Heart left ventricle (tissue), 16 donors: ENCODE results near the gene FAM53A. TPM values are rescaled to one million over a fixed set of nuclear protein-coding genes. Genes with fewer than 3 reads are reported as not detected.

Experiments
- ATAC-seq, 4 donors: fragments of 200-7000 bp; cut with Tn5 transposase; one replicate each; pipeline ENCODE4 v1.9.1; 2020 to 2022; ENCODE audit warnings: moderate library complexity in 4 of 4, mild to moderate bottlenecking in 3 of 4, moderate number of reproducible peaks in 1 of 4
- DNase-seq, 5 donors: peaks; one replicate each; pipeline ENCODE4 v3.0.0-alpha.2; 2020
- H3K27ac ChIP-seq, 12 donors: fragments of 200-600 bp; sonication (generic) in 4 of 12; one replicate each; pipeline versions ENCODE4 v1.5.0 to v1.8.0; 2016 to 2022; ENCODE audit warnings: mild to moderate bottlenecking in 2 of 12
- H3K27me3 ChIP-seq, 9 donors: fragments of 200-600 bp; sonication (generic) in 2 of 9; one replicate each; pipeline versions ENCODE4 v1.5.1 to v1.8.0; 2016 to 2022; ENCODE audit warnings: mild to moderate bottlenecking in 3 of 9
- H3K36me3 ChIP-seq, 9 donors: fragments of 200-600 bp; sonication (generic) in 2 of 9; one replicate each; pipeline versions ENCODE4 v1.5.0 to v1.8.0; 2018 to 2022; ENCODE audit warnings: mild to moderate bottlenecking in 2 of 9
- H3K4me1 ChIP-seq, 12 donors: fragments of 200-600 bp; sonication (generic) in 4 of 12; one replicate each; pipeline versions ENCODE4 v1.5.0 to v1.8.0; 2016 to 2022; ENCODE audit warnings: mild to moderate bottlenecking in 3 of 12
- H3K4me3 ChIP-seq, 12 donors: fragments of 200-600 bp; sonication (generic) in 4 of 12; one replicate each; pipeline versions ENCODE4 v1.5.0 to v1.8.0; 2017 to 2022; ENCODE audit warnings: mild to moderate bottlenecking in 9 of 12, moderate library complexity in 4 of 12
- H3K9me3 ChIP-seq, 12 donors: fragments of 200-600 bp; sonication (generic) in 4 of 12; one replicate each; pipeline versions ENCODE4 v1.5.0 to v1.8.0; 2016 to 2022; ENCODE audit warnings: mild to moderate bottlenecking in 1 of 12
- CTCF ChIP-seq, 12 donors: fragments of 200-600 bp; sonication (generic) in 4 of 12; IDR thresholded peaks; one replicate each; pipeline versions ENCODE4 v1.5.0 to v1.8.0; 2018 to 2022; ENCODE audit warnings: antibody characterized with exemption in 12 of 12, mild to moderate bottlenecking in 5 of 12
- POLR2A ChIP-seq, 2 donors: fragments of 450-650 bp; IDR thresholded peaks; one replicate each; pipeline ENCODE4 v1.6.1; 2017; ENCODE audit warnings: antibody characterized with exemption in 2 of 2, mild to moderate bottlenecking in 2 of 2, moderate library complexity in 2 of 2
- WGBS, 4 donors: extraction: QIAGEN DNeasy Blood & Tissue Kit in 2 of 4; methylation state at CpG; one replicate each; pipeline versions ENCODE4 v1.1.5 to v1.1.7; 2013 to 2018; 5-methylcytosine and 5-hydroxymethylcytosine counted together
- intact Hi-C, 10 donors: fragments of 100-400 bp; cut with DNase I; formaldehyde crosslinking; loops; one replicate each; pipeline versions ENCODE4 v1.11.1 to v1.14.2; 2022
- polyA plus RNA-seq, 2 donors: library from polyadenylated mRNA; stranded (reverse); fragments of 200-250 nt; gene quantifications; one replicate each; pipeline ENCODE4 v1.2.3, GENCODE V29; 2013
- total RNA-seq, 9 donors: library from RNA; depleted of rRNA in 2 of 9; stranded (reverse); fragments of >200 nt in 2 of 9; fragmentation: NEBNext Ultra II Directional in 3 of 9; extraction: Animal tissue kit (Norgen Biotek cat#: 25700) in 3 of 9; gene quantifications; one replicate each; pipeline versions ENCODE4 v1.1.0 to v1.2.4, GENCODE V29; 2016 to 2023
- donor health status: ischemic (EF 13 %, LVEDD 7.1; RV severe dilation, severe dysfunction).
- donor health status: healthy with polysubstance abuse.
- donor health status: DM: no; HTN: yes; CAD: no.
- donor health status: DM: no; HTN: no; CAD: no.
- donor health status: ischemic (EF 25% LVEDD 6.9; RV normal size, moderate dysfunction).
- donor health status: ischemic (EF 25% LVEDD 5.7; RV mildly dilated, moderate dysfunction).
- donor health status: healthy.
- donor health status: DM: yes; HTN: yes; CAD: no.
- donor health status: ischemic (EF 35%, LVEDD 5.7; RV mildly dilated, moderate dysfunction).
- donor health status: nonischemic (EF 11% LVEDD 7.7; RV severe dilation, severe dysfunction).
- donor health status: DM: yes; HTN: yes; CAD: no.
- donor health status: PGD.
- donor health status: ischemic (EF 29% LVEDD 5.4; RV normal size, mild dysfunction).
- donor health status: nonischemic (EF 23%, LVEDD 6.1; RV moderate dilation, normal function).

Gene FAM53A
- total and polyA plus RNA-seq, 11 donors, result 0.42 to 2.3 (median 0.99) TPM

- no peaks in the 10 kb centered on the region for H3K9me3 ChIP-seq
- H3K27me3 ChIP-seq, result no peaks in the 10 kb centered on the region
- H3K4me1 ChIP-seq, result peaks cover 0 to 18% (median 6%) of the 10 kb centered on the region in 12 donors
- 85 to 90% (median 86%) methylated on average over 19 to 23 of the region's 23 CpGs for WGBS, 4 donors
- TF ChIP-seq POLR2A (IDR thresholded peaks at IDR 0.05) (no peak), CTCF (IDR thresholded peaks at IDR 0.05) (no peak)
- peaks cover 0 to 6% (median 0%) of the 10 kb centered on the region in 9 donors for H3K36me3 ChIP-seq
- intact Hi-C loops, result no loop called here
- DNase-seq (no peak), ATAC-seq (peak in 1 of 4 donors; percentile 3)
- peak overlapping the region in 2 of 12 donors; percentile 63 to 65 for H3K4me3 ChIP-seq
- peak overlapping the region in 2 of 12 donors; percentile 58 to 80 for H3K27ac ChIP-seq
Measured at GRCh38 chr4:1685235-1686150, 1.4 kb upstream of the FAM53A start.

- ATAC-seq (peak in 2 of 4 donors; percentile 2 to 19), DNase-seq (no peak)
- H3K4me1 ChIP-seq, result peaks cover 0 to 18% (median 6%) of the 10 kb centered on the region in 12 donors
- peak overlapping the region; percentile 5 to 87 (median 58) for H3K4me3 ChIP-seq
- no peak for TF ChIP-seq CTCF (IDR thresholded peaks at IDR 0.05)
- no peak for TF ChIP-seq POLR2A (IDR thresholded peaks at IDR 0.05)
- 6 to 47% (median 34%) methylated on average over 16 to 66 of the region's 66 CpGs for WGBS, 4 donors
- no peaks in the 10 kb centered on the region for H3K27me3 ChIP-seq
- peak overlapping the region in 8 of 12 donors; percentile 39 to 80 (median 59) for H3K27ac ChIP-seq
- intact Hi-C loops, result loop anchor here in 1 of 10 donors (5.0 kb wide), 1 partner anchor 33 kb away; no protein-coding TSS in a partner anchor
- H3K36me3 ChIP-seq, result no peaks in the 10 kb centered on the region
- no peaks in the 10 kb centered on the region for H3K9me3 ChIP-seq
Measured at GRCh38 chr4:1684506-1685234, 557 bp upstream of the FAM53A start.

- no peaks in the 10 kb centered on the region for H3K9me3 ChIP-seq
- peaks cover 0 to 18% (median 6%) of the 10 kb centered on the region in 12 donors for H3K4me1 ChIP-seq
- no peak for DNase-seq
- intact Hi-C loops, result loop anchor here in 1 of 10 donors (5.0 kb wide), 1 partner anchor 34 kb away; no protein-coding TSS in a partner anchor
- TF ChIP-seq CTCF (IDR thresholded peaks at IDR 0.05) (no peak), POLR2A (IDR thresholded peaks at IDR 0.05) (no peak)
- H3K27ac ChIP-seq, result peak overlapping the region in 11 of 12 donors; percentile 34 to 89 (median 70)
- ATAC-seq, result peak in 1 of 4 donors; percentile 11
- no peaks in the 10 kb centered on the region for H3K27me3 ChIP-seq
- peak overlapping the region; percentile 33 to 87 (median 67) for H3K4me3 ChIP-seq
- H3K36me3 ChIP-seq, result no peaks in the 10 kb centered on the region
- WGBS, 4 donors, result 12 to 20% (median 15%) methylated on average over 9 to 13 of the region's 13 CpGs
Measured at GRCh38 chr4:1683261-1683735, 815 bp downstream of the FAM53A start.
